Measurements from ENCODE around the gene BRMS1L. TPM values are rescaled to one million over a fixed set of nuclear protein-coding genes. Genes with fewer than 3 reads are reported as not detected.

Gene BRMS1L
- total RNA-seq = 7.7 and 11.2 TPM in 2 replicates
- 2.5 and 4.0 TPM in 2 replicates for polyA plus RNA-seq
- 4.3 and 4.8 TPM in 2 replicates for polyA plus RNA-seq (2011; cell fraction: cytosol; rRNA removed)
- polyA plus RNA-seq (2011; cell fraction: nucleus; rRNA removed) = 8.5 and 11.8 TPM in 2 replicates
- 6.4 and 10.2 TPM in 2 replicates for polyA plus RNA-seq (2012)
- polyA minus RNA-seq = 2.6 and 6.2 TPM in 2 replicates
- polyA minus RNA-seq (2011; cell fraction: cytosol; rRNA and poly(A)+ RNA removed) = 2.8 TPM
- 6.7 and 9.5 TPM in 2 replicates for polyA minus RNA-seq (2011; cell fraction: nucleus; rRNA and poly(A)+ RNA removed)
- percentile 69 among the genes with signal in this experiment for Bru-seq, nascent RNA
- BruChase-seq, experiment 1, labeled RNA remaining after a 6-hour chase = percentile 58 among the genes with signal in this experiment
- BruChase-seq, experiment 2, labeled RNA remaining after a 2-hour chase = percentile 60 among the genes with signal in this experiment
- long read RNA-seq, transcript BRMS1L-201 (10 exons, 2,657 nt) = major isoform, 22 of 34 reads
- long read RNA-seq, partial matches to known transcripts = 3 of 34 reads
- long read RNA-seq, other reads (novel, unspliced or antisense) = 8 of 34 reads

DNA sequence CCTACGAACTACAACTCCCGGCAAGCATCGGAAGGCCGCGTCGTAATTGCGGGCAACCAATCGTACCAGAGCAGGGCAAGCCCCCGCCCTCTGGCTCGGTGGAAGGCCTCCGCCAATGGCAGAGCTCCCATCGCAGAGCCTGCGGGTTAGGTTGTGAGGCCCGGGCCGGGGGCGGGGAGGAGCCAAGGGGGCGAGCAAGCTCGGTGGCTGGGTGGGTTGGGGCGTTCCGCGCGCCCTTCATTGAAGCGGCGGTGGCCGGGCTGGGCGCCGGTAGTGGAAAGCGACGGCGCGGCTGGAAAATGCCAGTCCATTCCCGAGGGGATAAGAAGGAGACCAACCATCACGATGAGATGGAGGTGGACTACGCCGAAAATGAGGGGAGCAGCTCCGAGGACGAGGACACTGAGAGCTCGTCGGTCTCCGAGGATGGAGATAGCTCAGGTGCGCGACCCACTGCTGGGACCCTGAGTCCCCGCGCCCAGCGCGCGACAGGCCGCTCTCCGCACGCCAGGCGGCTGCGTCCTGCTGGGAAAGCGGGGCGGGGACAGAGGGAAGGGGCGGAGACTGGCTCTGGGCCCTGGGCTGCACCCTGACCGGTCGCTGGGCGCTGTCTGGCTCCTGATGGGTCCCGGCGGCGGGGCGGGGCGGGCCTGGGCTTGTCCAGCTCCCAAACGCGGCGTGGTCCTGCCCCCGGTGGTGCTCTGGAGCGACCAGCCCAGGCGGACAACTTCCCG is at the start of gene BRMS1L:
Gene BRMS1L (plus strand): TSS at position 121 of the 734 bp plus-strand sequence. CDS start 179 bp downstream, at position 300.
- Histone ChIP-seq H3K4me1 (ENCODE audit: control insufficient read depth, extremely low read depth, insufficient read depth, low read length) (peaks cover 10% of the 10 kb centered on the region), H4K20me1 (replicated peaks; ENCODE audit: control insufficient read depth, extremely low read depth, insufficient read depth, low read length) (no peaks in the 10 kb centered on the region), H3K9me1 (replicated peaks; ENCODE audit: control insufficient read depth, extremely low read depth, insufficient read depth, low read length) (no peaks in the 10 kb centered on the region), H3K9ac (replicated peaks; ENCODE audit: extremely low read depth, insufficient read depth, low read length) (peak within 1 kb of the TSS; percentile 55), H3K79me2 (ENCODE audit: control insufficient read depth, insufficient read depth, low read length) (peaks cover 5% of the 10 kb centered on the region), H3K27ac (ENCODE audit: insufficient read depth, low read depth, low read length) (peak within 1 kb of the TSS; percentile 40), H3K4me3 (replicated peaks in 1 of 3; ENCODE audit: insufficient read depth in 1 of 3, low read depth in 1 of 3, low read length in 3 of 3) (peak within 1 kb of the TSS; percentile 61 to 92 (median 88)), H3K36me3 (ENCODE audit: control insufficient read depth in 2 of 2, extremely low read depth in 1 of 2, insufficient read depth in 2 of 2, low read length in 2 of 2) (no peaks in the 10 kb centered on the region), H3K4me2 (ENCODE audit: insufficient read depth, low read length) (peak within 1 kb of the TSS; percentile 97), H3K9me3 (replicated peaks; ENCODE audit: control insufficient read depth, insufficient read depth, low read length) (no peaks in the 10 kb centered on the region), H2AFZ (ENCODE audit: low read depth, low read length) (peak within 1 kb of the TSS; percentile 84), H3K27me3 (ENCODE audit: control insufficient read depth in 2 of 2, insufficient read depth in 2 of 2, low read length in 2 of 2) (no peaks in the 10 kb centered on the region)
- FAIRE-seq = peak; percentile 96
- dilution Hi-C loops (cut with MboI; ENCODE audit: extremely low pct_ligation_motif_present, low sequenced_read_pairs) = no loop called here
- TF ChIP-seq GATA2 (IDR thresholded peaks at IDR 0.05; ENCODE audit: insufficient read depth, insufficient read length, low read depth, low read length) (no peak), POLR2AphosphoS5 (IDR thresholded peaks at IDR 0.05; ENCODE audit: insufficient read depth, low read depth, low read length) (peak; percentile 95), CTCF (IDR thresholded peaks at IDR 0.05; ENCODE audit: extremely low read depth in 1 of 2, insufficient read depth in 1 of 2, low read depth in 1 of 2, low read length in 2 of 2) (peak in 1 of 2 donors; percentile 12), POLR2A (IDR thresholded peaks at IDR 0.05; ENCODE audit: low read depth, low read length) (peak; percentile 98)
- intact Hi-C loops (cut with micrococcal nuclease) = loop anchor here (1.0 to 5.0 kb wide), 4 partner anchors 17 to 1289 kb away; partner anchors contain the start of genes EAPP, INSM2 and RALGAPA1
- TSS peak; percentile 90 for BruUV-seq (replicated peaks)
- ChIA-PET CTCF (interaction anchor here (0.7 to 2.7 kb wide), 8 partner anchors 8 to 387 kb away, joined by 3 to 12 read pairs (median 6); partner anchors contain the start of gene RALGAPA1), POLR2A (interaction anchor here (0.6 to 0.7 kb wide), 6 partner anchors 16 to 1371 kb away, joined by 3 to 5 read pairs (median 3); partner anchors contain the start of gene RALGAPA1)
- peak; percentile 99 for DNase-seq (ENCODE audit: low read depth, low spot score)

Data from endothelial cell of umbilical vein (primary cell).